NCI-H1105 treated with DMSO at 0.1 percent for 48 hours (cell line): Measurements from ENCODE around the gene TANGO6.
"Not testable (repeated sequence)": the region's sequence is repeated elsewhere in the genome, so short reads cannot be mapped to it uniquely, and the experiment has no call there.

Experiments
- DNase-seq: peaks from one replicate; lab custom pipeline; 2025; lab: John Stamatoyannopoulos, UW

Gene TANGO6

GRCh38 chr16:69056421-69056820 lies 213.1 kb downstream of the TANGO6 start:
- no peak for DNase-seq

GRCh38 chr16:69057400-69058378 lies 214.4 kb downstream of the TANGO6 start:
- DNase-seq = no peak

- DNase-seq = not testable (repeated sequence)
Observed at GRCh38 chr16:69063491-69063890, 220.2 kb downstream of the TANGO6 start.

GRCh38 chr16:69064124-69064763 lies 220.9 kb downstream of the TANGO6 start:
- no peak for DNase-seq

DNA sequence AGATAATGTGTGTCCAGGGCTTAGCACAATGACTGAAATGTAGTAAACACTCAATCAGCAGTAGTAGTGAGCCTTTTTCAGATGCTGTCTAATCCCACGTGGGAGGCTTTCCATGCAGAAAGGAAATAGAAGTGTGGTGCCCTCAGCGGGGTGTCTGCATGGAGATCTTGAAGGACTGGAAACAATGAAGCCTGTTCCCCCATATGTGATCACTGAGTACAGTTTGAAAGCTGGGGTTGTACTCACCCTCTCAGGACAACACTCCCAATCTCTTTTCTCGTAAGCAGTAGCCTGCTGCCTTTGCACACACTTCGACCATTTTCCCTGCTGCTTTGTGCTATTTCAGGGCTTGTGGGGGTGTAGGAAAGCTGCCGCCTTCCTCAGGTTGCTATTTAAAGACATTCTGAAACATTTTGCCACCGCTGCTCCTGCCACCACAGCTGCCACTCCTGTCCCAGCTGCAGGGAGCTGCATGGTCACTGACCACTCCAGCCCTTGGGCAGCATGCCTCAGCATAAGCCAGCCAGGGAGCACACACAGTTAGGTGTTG lies 221.5 kb downstream of the TANGO6 start:
- no peak for DNase-seq

- no peak for DNase-seq
Observed at GRCh38 chr16:69069504-69069903, 226.2 kb downstream of the TANGO6 start.

GRCh38 chr16:69071036-69071435 lies 227.7 kb downstream of the TANGO6 start:
- DNase-seq = no peak

DNA sequence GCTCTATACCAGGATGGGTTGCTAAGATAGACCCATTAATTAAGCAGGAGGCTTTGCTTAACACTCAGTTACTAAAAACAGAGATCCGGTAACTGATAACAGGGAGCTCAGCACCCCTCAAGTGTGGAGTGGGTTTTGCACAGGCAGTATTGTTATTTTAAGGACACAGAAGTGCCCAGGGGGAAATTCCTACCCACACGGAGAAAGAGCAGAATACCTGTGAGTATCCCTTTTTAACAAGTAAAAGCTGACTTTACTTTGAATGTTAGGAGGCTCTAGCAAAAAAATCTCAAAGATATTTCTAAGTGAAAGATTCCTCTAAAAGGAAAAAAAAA lies 229.3 kb downstream of the TANGO6 start:
- no peak for DNase-seq

DNA sequence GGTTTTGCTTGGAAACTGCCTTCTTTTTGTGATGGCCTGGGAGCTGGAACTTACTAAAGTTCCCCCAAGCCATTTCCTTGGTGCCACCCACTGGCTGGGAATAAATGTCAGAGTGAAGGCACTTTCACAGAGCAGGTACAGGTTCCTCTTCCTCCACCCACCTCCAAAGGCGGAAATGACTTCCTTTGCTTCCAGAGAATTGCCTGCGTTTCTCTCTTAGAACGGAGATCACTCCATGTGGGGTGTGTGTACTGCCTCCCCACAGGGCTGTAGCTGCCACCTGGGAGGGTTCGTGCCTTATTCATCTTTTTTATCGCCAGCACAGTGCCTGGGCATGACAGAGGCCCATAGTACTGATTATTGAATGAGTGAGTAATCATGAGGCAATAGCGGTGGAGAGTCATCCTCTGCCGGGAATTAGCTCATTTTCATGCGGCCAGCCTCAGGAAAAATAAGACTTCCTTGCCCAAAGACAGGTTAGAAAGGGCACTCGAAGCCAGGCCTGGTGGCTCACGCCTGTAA lies 229.9 kb downstream of the TANGO6 start:
- DNase-seq = no peak

DNA sequence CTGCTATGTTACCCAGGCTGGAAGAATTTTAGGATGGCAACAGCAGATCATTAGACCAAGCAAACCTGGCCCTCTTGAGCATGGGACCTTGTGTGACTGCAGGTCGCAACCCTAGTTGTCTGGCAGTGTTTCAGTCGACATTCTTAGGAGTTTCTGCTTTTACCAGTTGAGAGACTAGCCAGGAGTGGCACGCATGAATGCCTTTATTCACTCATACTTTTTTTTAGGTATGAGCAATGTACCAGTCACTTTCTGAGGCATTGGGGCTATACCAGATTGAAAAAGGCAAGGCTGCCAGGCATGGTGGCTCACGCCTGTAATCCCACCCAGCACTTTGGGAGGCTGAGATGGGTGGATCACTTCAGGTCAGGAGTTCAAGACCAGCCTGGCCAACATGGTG lies 233.9 kb downstream of the TANGO6 start:
- no peak for DNase-seq

DNA sequence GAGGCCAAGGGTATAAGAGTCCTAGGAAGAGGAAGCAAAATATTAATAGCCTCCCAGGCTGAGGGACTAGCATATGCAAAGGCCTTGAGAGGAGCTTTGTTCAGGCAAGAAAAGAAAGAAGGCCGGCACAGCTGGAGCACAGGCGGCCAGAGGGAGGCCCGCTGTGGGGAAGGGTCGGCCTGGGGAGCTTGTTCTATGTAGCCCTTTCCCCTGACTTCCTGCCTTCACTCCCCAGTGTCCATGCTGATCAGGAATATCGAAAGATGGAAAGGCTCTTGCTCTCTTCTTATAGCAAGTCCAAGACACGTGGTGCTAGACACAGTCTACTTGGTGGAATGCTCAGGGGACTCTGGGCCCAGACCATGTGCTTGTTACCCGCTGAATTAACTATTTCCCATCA lies 234.7 kb downstream of the TANGO6 start:
- DNase-seq = no peak

- DNase-seq = no peak
Observed at GRCh38 chr16:69079697-69080096, 236.4 kb downstream of the TANGO6 start.

- DNase-seq = no peak
Observed at GRCh38 chr16:69083306-69083941, 240.1 kb downstream of the TANGO6 start.

DNA sequence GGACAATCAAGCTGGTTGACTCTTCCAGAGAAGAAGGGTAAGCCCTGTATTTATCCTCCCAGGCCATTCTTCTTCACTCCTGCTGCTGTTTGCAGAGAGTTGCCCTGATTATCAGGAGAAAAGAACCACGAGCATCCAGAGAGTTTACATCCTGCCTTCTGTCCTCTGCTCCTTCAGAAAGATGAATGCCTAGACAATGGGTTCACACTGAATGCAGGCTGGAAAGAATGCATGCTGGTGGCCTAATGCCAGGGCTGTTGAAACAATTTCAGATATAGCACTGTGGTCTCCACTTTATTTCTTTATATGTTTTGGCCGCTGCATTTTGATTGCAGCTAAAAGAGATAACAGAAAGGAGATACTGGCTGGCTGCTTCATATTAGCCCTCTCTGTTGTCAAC lies 241.0 kb downstream of the TANGO6 start:
- DNase-seq = no peak

- no peak for DNase-seq
Observed at GRCh38 chr16:69085032-69085695, 241.8 kb downstream of the TANGO6 start.

DNA sequence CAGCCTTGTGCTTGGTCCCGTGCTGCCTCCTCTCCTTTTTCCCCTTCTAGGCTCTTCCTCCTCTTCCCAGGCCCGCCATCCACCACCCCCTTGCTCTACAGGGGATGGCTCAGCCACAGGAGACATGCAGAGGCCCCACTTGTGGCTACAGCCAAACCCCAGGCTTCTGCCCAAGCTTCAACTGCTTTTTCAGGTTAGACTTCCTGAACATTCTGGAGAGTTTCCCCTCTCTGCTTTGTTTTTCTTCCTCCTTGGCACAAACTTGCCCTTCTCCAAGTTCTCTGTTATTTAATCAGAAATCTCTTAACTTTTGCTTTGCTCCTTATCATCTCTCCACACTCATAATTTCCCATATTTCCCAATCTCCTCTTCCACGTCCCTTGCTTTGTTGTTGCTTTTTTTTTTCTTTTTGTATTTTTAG lies 243.8 kb downstream of the TANGO6 start:
- no peak for DNase-seq

DNA sequence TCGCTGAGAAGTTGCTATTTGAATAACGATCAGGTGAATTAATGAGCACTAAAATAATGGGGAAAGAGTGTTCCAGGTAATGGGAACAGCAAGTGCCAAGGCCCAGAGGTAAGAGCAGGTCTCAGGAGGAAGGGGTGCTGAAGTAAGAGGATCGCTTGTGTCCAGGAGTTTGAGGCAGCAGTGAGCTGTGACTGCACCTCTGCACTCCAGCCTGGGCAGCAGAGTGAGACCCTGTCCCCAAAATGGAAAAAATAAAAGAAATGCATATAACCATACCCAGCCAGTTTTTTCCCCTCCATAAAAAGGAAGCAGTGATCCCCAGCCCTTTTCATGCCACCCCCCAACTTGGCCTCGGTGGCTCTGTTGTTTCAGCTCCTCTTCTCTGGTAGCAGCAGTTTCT lies 245.4 kb downstream of the TANGO6 start:
- no peak for DNase-seq

DNA sequence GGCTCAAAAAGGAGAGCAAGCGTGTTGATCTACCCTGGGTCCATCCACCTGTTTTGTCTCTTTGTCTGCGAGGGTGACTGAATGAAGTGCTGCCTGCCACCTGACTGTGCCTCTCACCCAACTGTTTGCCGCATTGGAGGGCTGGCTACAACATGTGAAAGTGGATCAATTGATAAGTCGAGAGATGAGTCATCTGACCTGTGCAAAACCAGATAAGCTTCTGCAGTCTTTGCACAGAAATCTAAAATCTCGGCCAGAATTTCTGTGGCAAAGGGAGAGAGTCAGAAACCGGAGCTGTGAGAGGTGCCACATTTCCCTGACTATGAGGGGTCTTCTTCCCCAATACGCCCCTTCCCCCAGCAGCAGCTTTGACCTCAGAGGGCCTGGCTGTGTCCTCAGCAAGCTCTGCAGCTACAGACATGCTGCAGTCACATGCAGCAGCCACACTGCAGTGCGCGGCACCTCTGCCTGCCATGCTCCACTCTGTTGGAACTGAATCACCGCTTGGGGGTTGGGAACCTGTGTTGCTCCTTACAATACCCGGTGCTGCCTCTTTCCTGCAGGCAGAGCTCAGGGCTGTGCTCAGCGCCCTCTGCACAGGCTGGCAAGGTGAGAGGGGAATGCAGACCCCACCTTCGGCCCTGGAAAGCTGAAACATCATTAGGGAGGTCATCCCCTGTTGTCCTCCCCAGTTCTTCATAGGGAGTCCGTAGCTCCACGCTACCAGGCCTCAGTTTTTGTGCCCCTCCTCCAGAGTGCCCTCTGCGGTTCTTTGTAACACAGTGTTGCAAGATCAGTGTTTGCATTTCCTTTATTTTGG lies 246.0 kb downstream of the TANGO6 start:
- DNase-seq = peak; percentile 21

- no peak for DNase-seq
Observed at GRCh38 chr16:69093974-69094373, 250.6 kb downstream of the TANGO6 start.

DNA sequence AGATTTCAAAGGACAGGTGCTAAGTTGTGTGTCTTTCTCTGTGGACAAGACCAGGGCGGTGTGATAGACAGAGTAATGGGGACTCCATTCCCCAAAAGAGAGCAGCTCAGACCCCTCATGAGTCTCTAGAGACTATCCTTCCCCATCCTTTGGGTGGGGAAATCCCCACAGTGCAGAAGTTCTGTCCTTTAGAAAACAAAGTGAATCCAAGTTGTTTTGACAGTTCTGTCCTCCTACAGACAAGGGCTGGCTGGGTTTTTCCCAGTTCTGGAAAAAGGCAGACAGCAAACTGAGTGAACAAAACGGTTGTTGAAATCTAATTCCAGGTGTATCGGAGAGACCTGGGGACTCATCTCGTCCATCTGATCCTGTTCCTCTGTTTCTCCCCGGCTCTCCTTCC lies 251.2 kb downstream of the TANGO6 start:
- no peak for DNase-seq

GRCh38 chr16:69095193-69095592 lies 251.9 kb downstream of the TANGO6 start:
- DNase-seq = peak; percentile 13
